HCT116 (cell line): ENCODE results near the gene SH3BP5L. TPM values are rescaled to one million over a fixed set of nuclear protein-coding genes. Genes with fewer than 3 reads are reported as not detected.
A peak's percentile ranks its signal among the peaks of the same experiment; 100 is the strongest.

Experiments
- ATAC-seq: fragments of 200-7000 bp; cut with Tn5 transposase; 2 replicates; pipeline ENCODE4 v1.9.1; 2020; ENCODE audit warnings: mild to moderate bottlenecking, moderate library complexity
- BruUV-seq: library from RNA; stranded (reverse); fragments of 400-500 nt; replicated peaks from 2 replicates; lab custom pipeline; 2021; lab: Mats Ljungman, UMichigan
- CTCF ChIA-PET: fragments of 300-600 bp; sonication (Branson Sonifier 250); formaldehyde crosslinking; loops from one replicate; lab custom pipeline; 2021; ENCODE audit warnings: antibody characterized with exemption; lab: Charles Lee
- POLR2A ChIA-PET: fragments of 300-600, 350-600 bp; sonication (Branson Sonifier 250); formaldehyde crosslinking; loops from one replicate; lab custom pipeline; 2021; ENCODE audit warnings: antibody characterized with exemption; lab: Charles Lee
- RAD21 ChIA-PET, 2 experiments: fragments of 300-600 bp; sonication (Branson Sonifier 250); formaldehyde crosslinking; loops; one replicate each; lab custom pipeline; 2023; ENCODE audit warnings: low total read pairs in 2 of 2; ENCODE audit not compliant: uncharacterized antibody in 2 of 2, unreplicated experiment in 2 of 2, low non-redundant PET in 1 of 2; lab: Charles Lee
- DNase-seq: peaks from one replicate; pipeline ENCODE4 v3.0.0-alpha.2; 2010; ENCODE audit warnings: low read depth, low spot score
- H2AFZ ChIP-seq: fragments of 200-600 bp; shearing (Covaris generic), sonication (generic); 2 replicates; pipeline ENCODE4 v1.6.1; 2017; ENCODE audit warnings: low read depth, mixed run types, mixed read lengths, antibody characterized with exemption, low read length; ENCODE audit not compliant: poor library complexity, severe bottlenecking
- H3K27ac ChIP-seq: 2 replicates; pipeline ENCODE4 v1.5.1; 2012; ENCODE audit warnings: low read depth, low read length
- H3K27me3 ChIP-seq: fragments of 200-600 bp; sonication (generic); 2 replicates; pipeline ENCODE4 v1.6.1; 2016; ENCODE audit warnings: mixed run types, low read length, mixed read lengths; ENCODE audit not compliant: insufficient read depth
- H3K36me3 ChIP-seq, 2 experiments: fragments of 200-500 bp in 1 of 2; fragments of 200-600 bp in 1 of 2; sonication (Bioruptor generic) in 1 of 2; sonication (generic) in 1 of 2; 2 replicates each; pipeline versions ENCODE4 v1.5.1 to v1.6.1; 2014 to 2016; ENCODE audit warnings: low read length in 2 of 2, inconsistent platforms in 1 of 2, mixed read lengths in 1 of 2, mixed run types in 1 of 2; ENCODE audit not compliant: insufficient read depth in 2 of 2, control insufficient read depth in 1 of 2
- H3K4me1 ChIP-seq, 2 experiments: fragments of 200-600 bp in 1 of 2; sonication (generic) in 1 of 2; 2 replicates each; pipeline versions ENCODE4 v1.5.1 to v1.6.1; 2012 to 2017; ENCODE audit warnings: low read length in 2 of 2, inconsistent platforms in 1 of 2, mild to moderate bottlenecking in 1 of 2, mixed read lengths in 1 of 2, mixed run types in 1 of 2, moderate library complexity in 1 of 2; ENCODE audit not compliant: insufficient read depth in 2 of 2, control insufficient read depth in 1 of 2
- H3K4me2 ChIP-seq: fragments of 200-600 bp; sonication (generic); 2 replicates; pipeline ENCODE4 v1.6.1; 2017; ENCODE audit warnings: mixed run types, low read length, mixed read lengths
- H3K4me3 ChIP-seq, 2 experiments: fragments of 200-600 bp in 1 of 2; sonication (generic) in 1 of 2; replicated peaks in 1 of 2; 2 replicates each; pipeline ENCODE4 v1.5.1; 2011 to 2016; ENCODE audit warnings: low read length in 2 of 2, control low read depth in 1 of 2, low read depth in 1 of 2, mild to moderate bottlenecking in 1 of 2, mixed read lengths in 1 of 2, mixed run types in 1 of 2
- H3K79me2 ChIP-seq: fragments of 200-600 bp; sonication (generic); 2 replicates; pipeline ENCODE4 v1.6.1; 2017; ENCODE audit warnings: mild to moderate bottlenecking, mixed run types, low read length, moderate library complexity, mixed read lengths; ENCODE audit not compliant: insufficient read depth
- H3K9ac ChIP-seq: fragments of 200-600 bp; sonication (generic); 2 replicates; pipeline ENCODE4 v1.6.1; 2016; ENCODE audit warnings: low read length, mixed read lengths
- H3K9me2 ChIP-seq: fragments of 200-600 bp; sonication (generic), shearing (Covaris generic); 2 replicates; pipeline ENCODE4 v1.6.1; 2017; ENCODE audit warnings: mixed run types, mild to moderate bottlenecking, moderate library complexity; ENCODE audit not compliant: insufficient read depth
- H3K9me3 ChIP-seq, 2 experiments: fragments of 200-500 bp in 1 of 2; fragments of 200-600 bp in 1 of 2; sonication (Bioruptor generic) in 1 of 2; sonication (generic) in 1 of 2; 2 replicates each; pipeline ENCODE4 v1.6.1; 2014 to 2017; ENCODE audit warnings: low read length in 2 of 2, mixed read lengths in 2 of 2, inconsistent platforms in 1 of 2, low read depth in 1 of 2, mild to moderate bottlenecking in 1 of 2, mixed run types in 1 of 2, moderate library complexity in 1 of 2; ENCODE audit not compliant: control insufficient read depth in 1 of 2, insufficient read depth in 1 of 2
- H4K20me1 ChIP-seq: fragments of 200-600 bp; sonication (generic), shearing (Covaris generic); 2 replicates; pipeline ENCODE4 v1.6.1; 2017; ENCODE audit warnings: mixed run types, mild to moderate bottlenecking, moderate library complexity; ENCODE audit not compliant: insufficient read depth
- EGR1 ChIP-seq: IDR thresholded peaks from 2 replicates; pipeline ENCODE4 v1.6.1; 2012; ENCODE audit warnings: low read depth
- EZH2phosphoT487 ChIP-seq: fragments of 200-600 bp; IDR thresholded peaks from 2 replicates; pipeline ENCODE4 v1.6.1; 2018; ENCODE audit warnings: antibody characterized with exemption, borderline replicate concordance
- JUND ChIP-seq: IDR thresholded peaks from 2 replicates; pipeline ENCODE4 v1.6.1; 2012
- POLR2A ChIP-seq: IDR thresholded peaks from 2 replicates; pipeline ENCODE4 v1.7.0; 2011; ENCODE audit warnings: borderline replicate concordance; ENCODE audit not compliant: insufficient read depth, insufficient read length; ENCODE audit errors: extremely low read depth
- RAD21 ChIP-seq: IDR thresholded peaks from 2 replicates; pipeline ENCODE4 v1.6.1; 2012; ENCODE audit warnings: low read depth, mild to moderate bottlenecking
- SIN3A ChIP-seq: IDR thresholded peaks from 2 replicates; pipeline ENCODE4 v1.6.1; 2012; ENCODE audit warnings: low read depth
- SP1 ChIP-seq: IDR thresholded peaks from 2 replicates; pipeline ENCODE4 v1.6.1; 2012; ENCODE audit warnings: low read depth
- YY1 ChIP-seq: IDR thresholded peaks from 2 replicates; pipeline ENCODE4 v1.6.1; 2011; ENCODE audit warnings: low read length, low read depth, moderate library complexity, mild to moderate bottlenecking; ENCODE audit not compliant: insufficient replicate concordance; ENCODE audit errors: extremely low read depth
- ZNF274 ChIP-seq: fragments of 200-500 bp; sonication (Bioruptor generic); IDR thresholded peaks from 2 replicates; pipeline ENCODE4 v1.6.1; 2014; ENCODE audit warnings: mild to moderate bottlenecking, low read depth, low read length, inconsistent platforms
- intact Hi-C: fragments of 100-400 bp; cut with micrococcal nuclease; formaldehyde crosslinking; loops from 2 replicates; pipeline ENCODE4 v1.10.0; 2022
- total RNA-seq: library from RNA; stranded (reverse); gene quantifications from one replicate; pipeline ENCODE4 v1.2.1, GENCODE V29; 2021; ENCODE audit not compliant: unreplicated experiment
- TF ChIP-seq, protein P1 (sequence below), 3 experiments: fragments of 200-600 bp in 1 of 3; sonication (generic) in 1 of 3; IDR thresholded peaks in 2 of 3; conservative IDR thresholded peaks in 1 of 3; 2 replicates each; pipeline ENCODE4 v1.5.1; 2012 to 2017; ENCODE audit warnings: low read depth in 2 of 3, low read length in 2 of 3, antibody characterized with exemption in 1 of 3, borderline replicate concordance in 1 of 3, control low read depth in 1 of 3, mild to moderate bottlenecking in 1 of 3, mixed read lengths in 1 of 3, mixed run types in 1 of 3, moderate library complexity in 1 of 3; ENCODE audit not compliant: insufficient read depth in 1 of 3
- TF ChIP-seq, protein P2 (sequence below): IDR thresholded peaks from 2 replicates; pipeline ENCODE4 v1.6.1; 2012; ENCODE audit warnings: low read depth

Gene SH3BP5L
- total RNA-seq, 1 experiment from 2014 or later = 22.3 TPM

DNA sequence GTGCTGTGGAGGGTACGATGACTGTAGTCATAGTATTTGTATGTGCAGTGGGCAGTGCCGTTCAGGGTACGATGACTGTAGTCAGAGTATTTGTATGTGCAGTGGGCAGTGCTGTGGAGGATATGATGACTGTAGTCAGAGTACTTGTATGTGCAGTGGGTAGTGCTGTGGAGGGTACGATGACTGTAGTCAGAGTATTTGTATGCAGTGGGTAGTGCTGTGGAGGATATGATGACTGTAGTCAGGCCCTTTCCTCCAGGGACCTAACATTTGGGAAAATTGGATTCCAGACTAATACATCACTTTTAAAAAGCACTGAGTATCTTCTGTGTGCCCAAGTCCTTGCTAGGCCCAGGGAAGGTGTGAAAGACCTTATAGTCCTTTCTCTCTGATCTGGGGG lies 15.2 kb upstream of the SH3BP5L start:
- Histone ChIP-seq H3K36me3 (peaks cover 4 to 6% of the 10 kb centered on the region in 2 experiments; a peak in 1 of 4 replicates), H2AFZ (no peak overlapping the region), H3K9me2 (no peaks in the 10 kb centered on the region), H3K9ac (no peak overlapping the region), H4K20me1 (no peaks in the 10 kb centered on the region), H3K79me2 (peaks cover 37% of the 10 kb centered on the region), H3K4me3 (no peak overlapping the region), H3K9me3 (no peaks in the 10 kb centered on the region), H3K27me3 (no peaks in the 10 kb centered on the region), H3K4me1 (peaks cover 5 to 18% of the 10 kb centered on the region in 2 experiments; a peak in 3 of 4 replicates), H3K4me2 (no peak overlapping the region), H3K27ac (no peak overlapping the region)
- TF ChIP-seq, protein P1, sequence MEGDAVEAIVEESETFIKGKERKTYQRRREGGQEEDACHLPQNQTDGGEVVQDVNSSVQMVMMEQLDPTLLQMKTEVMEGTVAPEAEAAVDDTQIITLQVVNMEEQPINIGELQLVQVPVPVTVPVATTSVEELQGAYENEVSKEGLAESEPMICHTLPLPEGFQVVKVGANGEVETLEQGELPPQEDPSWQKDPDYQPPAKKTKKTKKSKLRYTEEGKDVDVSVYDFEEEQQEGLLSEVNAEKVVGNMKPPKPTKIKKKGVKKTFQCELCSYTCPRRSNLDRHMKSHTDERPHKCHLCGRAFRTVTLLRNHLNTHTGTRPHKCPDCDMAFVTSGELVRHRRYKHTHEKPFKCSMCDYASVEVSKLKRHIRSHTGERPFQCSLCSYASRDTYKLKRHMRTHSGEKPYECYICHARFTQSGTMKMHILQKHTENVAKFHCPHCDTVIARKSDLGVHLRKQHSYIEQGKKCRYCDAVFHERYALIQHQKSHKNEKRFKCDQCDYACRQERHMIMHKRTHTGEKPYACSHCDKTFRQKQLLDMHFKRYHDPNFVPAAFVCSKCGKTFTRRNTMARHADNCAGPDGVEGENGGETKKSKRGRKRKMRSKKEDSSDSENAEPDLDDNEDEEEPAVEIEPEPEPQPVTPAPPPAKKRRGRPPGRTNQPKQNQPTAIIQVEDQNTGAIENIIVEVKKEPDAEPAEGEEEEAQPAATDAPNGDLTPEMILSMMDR (IDR thresholded peaks at IDR 0.05 in 2 of 3, conservative IDR thresholded peaks at IDR 0.05 in 1 of 3; ENCODE audit: borderline replicate concordance in 1 of 3, insufficient read depth in 1 of 3, low read depth in 2 of 3, low read length in 2 of 3) = no peak
- TF ChIP-seq ZNF274 (no peak), SP1 (no peak), YY1 (no peak), EGR1 (no peak)
- no peak for DNase-seq
- ChIA-PET CTCF (interaction anchor here (0.6 to 1.2 kb wide), 4 partner anchors 10 to 85 kb away, joined by 4 to 5 read pairs (median 4); partner anchors contain the start of gene ZNF692), POLR2A (interaction anchor here (4.4 kb wide), 1 partner anchor 14 kb away, joined by 49 read pairs; the partner anchor contains the start of gene SH3BP5L), RAD21 (no interaction called here)
- BruUV-seq = no TSS peak
- no peak for ATAC-seq
- intact Hi-C loops = loop anchor here (1.0 kb wide), 2 partner anchors 63 to 83 kb away; no protein-coding TSS in a partner anchor

DNA sequence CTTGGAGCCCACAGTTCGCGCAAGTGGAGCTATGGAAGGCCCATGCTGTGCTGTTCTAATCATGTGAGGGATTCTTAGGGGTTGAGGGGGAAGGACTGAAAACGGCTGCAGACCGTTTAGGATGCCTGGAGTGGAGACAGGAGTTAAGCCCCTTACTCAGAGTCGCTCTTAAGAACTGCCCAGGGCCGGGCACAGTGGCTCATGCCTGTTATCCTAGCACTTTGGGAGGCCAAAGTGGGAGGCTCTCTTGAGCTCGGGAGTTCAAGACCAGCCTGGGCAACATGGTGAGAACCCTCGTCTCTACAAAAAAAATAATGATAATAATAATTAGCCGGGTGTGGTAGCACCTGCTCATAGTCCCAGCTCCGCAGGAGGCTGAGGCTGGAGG lies 13.4 kb upstream of the SH3BP5L start:
- H2AFZ ChIP-seq = no peak overlapping the region
- H3K27me3 ChIP-seq = no peaks in the 10 kb centered on the region
- no peaks in the 10 kb centered on the region for H3K9me3 ChIP-seq
- H3K4me2 ChIP-seq = peak overlapping the region; percentile 84
- ChIA-PET CTCF (interaction anchor here (2.3 to 2.9 kb wide), 2 partner anchors 19 to 34 kb away, joined by 6 to 24 read pairs; partner anchors contain the start of gene ZNF692), RAD21 (no interaction called here), POLR2A (interaction anchor here (3.1 to 4.4 kb wide), 2 partner anchors 12 to 20 kb away, joined by 44 to 49 read pairs; partner anchors contain the start of genes SH3BP5L and ZNF692)
- no peaks in the 10 kb centered on the region for H3K9me2 ChIP-seq
- peaks cover 5 to 24% of the 10 kb centered on the region in 2 experiments; a peak in 3 of 4 replicates for H3K4me1 ChIP-seq
- H3K9ac ChIP-seq = peak overlapping the region; percentile 88
- intact Hi-C loops = no loop called here
- H3K79me2 ChIP-seq = peaks cover 37% of the 10 kb centered on the region
- H3K27ac ChIP-seq = peak overlapping the region; percentile 97
- ATAC-seq (no peak), DNase-seq (no peak)
- 0 out of 4 replicates have a peak, but pooled peaks cover 0 to under 1% of the 10 kb centered on the region in 2 experiments for H3K36me3 ChIP-seq
- H3K4me3 ChIP-seq = peak overlapping the region; percentile 69 to 84
- H4K20me1 ChIP-seq = no peaks in the 10 kb centered on the region
- BruUV-seq = no TSS peak
- no peak for TF ChIP-seq RAD21
- TF ChIP-seq SIN3A = no peak
- TF ChIP-seq, protein P2, sequence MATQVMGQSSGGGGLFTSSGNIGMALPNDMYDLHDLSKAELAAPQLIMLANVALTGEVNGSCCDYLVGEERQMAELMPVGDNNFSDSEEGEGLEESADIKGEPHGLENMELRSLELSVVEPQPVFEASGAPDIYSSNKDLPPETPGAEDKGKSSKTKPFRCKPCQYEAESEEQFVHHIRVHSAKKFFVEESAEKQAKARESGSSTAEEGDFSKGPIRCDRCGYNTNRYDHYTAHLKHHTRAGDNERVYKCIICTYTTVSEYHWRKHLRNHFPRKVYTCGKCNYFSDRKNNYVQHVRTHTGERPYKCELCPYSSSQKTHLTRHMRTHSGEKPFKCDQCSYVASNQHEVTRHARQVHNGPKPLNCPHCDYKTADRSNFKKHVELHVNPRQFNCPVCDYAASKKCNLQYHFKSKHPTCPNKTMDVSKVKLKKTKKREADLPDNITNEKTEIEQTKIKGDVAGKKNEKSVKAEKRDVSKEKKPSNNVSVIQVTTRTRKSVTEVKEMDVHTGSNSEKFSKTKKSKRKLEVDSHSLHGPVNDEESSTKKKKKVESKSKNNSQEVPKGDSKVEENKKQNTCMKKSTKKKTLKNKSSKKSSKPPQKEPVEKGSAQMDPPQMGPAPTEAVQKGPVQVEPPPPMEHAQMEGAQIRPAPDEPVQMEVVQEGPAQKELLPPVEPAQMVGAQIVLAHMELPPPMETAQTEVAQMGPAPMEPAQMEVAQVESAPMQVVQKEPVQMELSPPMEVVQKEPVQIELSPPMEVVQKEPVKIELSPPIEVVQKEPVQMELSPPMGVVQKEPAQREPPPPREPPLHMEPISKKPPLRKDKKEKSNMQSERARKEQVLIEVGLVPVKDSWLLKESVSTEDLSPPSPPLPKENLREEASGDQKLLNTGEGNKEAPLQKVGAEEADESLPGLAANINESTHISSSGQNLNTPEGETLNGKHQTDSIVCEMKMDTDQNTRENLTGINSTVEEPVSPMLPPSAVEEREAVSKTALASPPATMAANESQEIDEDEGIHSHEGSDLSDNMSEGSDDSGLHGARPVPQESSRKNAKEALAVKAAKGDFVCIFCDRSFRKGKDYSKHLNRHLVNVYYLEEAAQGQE = no peak
- TF ChIP-seq EZH2phosphoT487 = no peak
- TF ChIP-seq SP1 = no peak
- no peak for TF ChIP-seq POLR2A
- no peak for TF ChIP-seq JUND
